Neural crest cell (in vitro differentiated cells): ENCODE measurements around the gene GPR63. TPM values are rescaled to one million over a fixed set of nuclear protein-coding genes. Genes with fewer than 3 reads are reported as not detected.

ENCODE experiments used
- DNase-seq: peaks from one replicate; pipeline ENCODE4 v3.0.0; 2021; ENCODE audit warnings: low read depth, mixed read lengths, low spot score
- H3K27ac Mint-ChIP-seq: one replicate; pipeline ENCODE4 v1.8.0; 2021; ENCODE audit warnings: mild to moderate bottlenecking, mixed read lengths; ENCODE audit not compliant: unreplicated experiment
- H3K27me3 Mint-ChIP-seq: 2 replicates; pipeline ENCODE4 v1.8.0; 2021; ENCODE audit warnings: low read depth, mild to moderate bottlenecking, mixed read lengths
- H3K36me3 Mint-ChIP-seq: 2 replicates; pipeline ENCODE4 v1.8.0; 2021; ENCODE audit warnings: low read depth, mild to moderate bottlenecking, mixed read lengths
- H3K4me1 Mint-ChIP-seq: 2 replicates; pipeline ENCODE4 v1.8.0; 2021; ENCODE audit warnings: mixed read lengths
- H3K4me3 Mint-ChIP-seq: one replicate; pipeline ENCODE4 v1.8.0; 2021; ENCODE audit warnings: mild to moderate bottlenecking, mixed read lengths
- H3K9me3 Mint-ChIP-seq: 2 replicates; pipeline ENCODE4 v1.8.0; 2021; ENCODE audit warnings: mixed read lengths
- total RNA-seq: library from RNA; stranded (reverse); gene quantifications from 2 replicates; pipeline ENCODE4 v1.2.1, GENCODE V29; 2021
- TF ChIP-seq, protein P1 (sequence below): fragments of 200-600 bp; sonication (generic); conservative IDR thresholded peaks from 2 replicates; pipeline ENCODE4 v1.5.0; 2021; ENCODE audit warnings: antibody characterized with exemption, mild to moderate bottlenecking

GPR63 gene
- total RNA-seq, 1 donor from 2014 or later = 6.0 TPM

DNA sequence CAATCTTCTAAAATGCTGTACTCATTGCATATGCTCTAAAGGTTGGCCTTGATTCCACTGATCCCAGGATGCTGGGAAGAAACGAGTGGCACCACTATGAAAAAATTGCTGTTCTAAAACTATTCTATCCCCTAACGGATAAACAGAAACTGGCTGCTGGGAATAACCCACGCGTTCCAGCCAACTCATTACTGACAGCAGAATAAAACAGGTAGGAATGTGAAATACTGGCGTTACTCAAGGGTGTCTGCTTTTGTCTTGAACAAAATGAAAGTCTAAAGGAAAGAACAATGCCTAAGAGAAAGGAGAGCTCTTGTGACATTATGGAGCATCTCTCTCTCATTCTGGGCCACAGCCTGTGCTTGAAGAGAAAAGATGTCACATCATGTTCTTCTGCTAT, 26.1 kb downstream of the GPR63 start:
- Mint-ChIP-seq H3K4me3 (no peak overlapping the region), H3K27me3 (no peaks in the 10 kb centered on the region), H3K27ac (no peak overlapping the region), H3K9me3 (no peaks in the 10 kb centered on the region), H3K4me1 (peaks cover 5% of the 10 kb centered on the region), H3K36me3 (no peaks in the 10 kb centered on the region)
- no peak for DNase-seq
- TF ChIP-seq, protein P1, sequence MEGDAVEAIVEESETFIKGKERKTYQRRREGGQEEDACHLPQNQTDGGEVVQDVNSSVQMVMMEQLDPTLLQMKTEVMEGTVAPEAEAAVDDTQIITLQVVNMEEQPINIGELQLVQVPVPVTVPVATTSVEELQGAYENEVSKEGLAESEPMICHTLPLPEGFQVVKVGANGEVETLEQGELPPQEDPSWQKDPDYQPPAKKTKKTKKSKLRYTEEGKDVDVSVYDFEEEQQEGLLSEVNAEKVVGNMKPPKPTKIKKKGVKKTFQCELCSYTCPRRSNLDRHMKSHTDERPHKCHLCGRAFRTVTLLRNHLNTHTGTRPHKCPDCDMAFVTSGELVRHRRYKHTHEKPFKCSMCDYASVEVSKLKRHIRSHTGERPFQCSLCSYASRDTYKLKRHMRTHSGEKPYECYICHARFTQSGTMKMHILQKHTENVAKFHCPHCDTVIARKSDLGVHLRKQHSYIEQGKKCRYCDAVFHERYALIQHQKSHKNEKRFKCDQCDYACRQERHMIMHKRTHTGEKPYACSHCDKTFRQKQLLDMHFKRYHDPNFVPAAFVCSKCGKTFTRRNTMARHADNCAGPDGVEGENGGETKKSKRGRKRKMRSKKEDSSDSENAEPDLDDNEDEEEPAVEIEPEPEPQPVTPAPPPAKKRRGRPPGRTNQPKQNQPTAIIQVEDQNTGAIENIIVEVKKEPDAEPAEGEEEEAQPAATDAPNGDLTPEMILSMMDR = no peak

DNA sequence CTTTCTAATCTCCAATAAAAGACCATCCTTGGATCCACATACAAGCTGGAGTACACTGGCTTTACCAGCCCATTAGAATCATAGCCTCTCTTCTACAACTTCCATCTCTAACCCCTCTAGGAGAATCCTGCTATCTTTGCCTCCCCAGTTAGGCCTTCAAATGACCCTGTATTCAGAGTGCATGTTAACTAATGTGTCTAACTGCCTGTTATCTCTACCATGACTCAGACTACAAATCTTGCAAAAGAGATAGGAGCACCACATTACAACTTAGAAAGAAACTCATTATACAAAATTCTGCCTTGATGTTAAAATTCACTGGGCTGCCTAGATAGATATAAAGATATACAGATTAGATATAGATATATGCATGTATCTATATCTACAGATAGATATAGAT, 28.2 kb downstream of the GPR63 start:
- Mint-ChIP-seq H3K27me3 (no peaks in the 10 kb centered on the region), H3K9me3 (no peaks in the 10 kb centered on the region), H3K36me3 (peaks cover 3% of the 10 kb centered on the region), H3K27ac (no peak overlapping the region), H3K4me1 (peaks cover 5% of the 10 kb centered on the region), H3K4me3 (no peak overlapping the region)
- TF ChIP-seq, protein P1 = no peak
- DNase-seq = no peak

DNA sequence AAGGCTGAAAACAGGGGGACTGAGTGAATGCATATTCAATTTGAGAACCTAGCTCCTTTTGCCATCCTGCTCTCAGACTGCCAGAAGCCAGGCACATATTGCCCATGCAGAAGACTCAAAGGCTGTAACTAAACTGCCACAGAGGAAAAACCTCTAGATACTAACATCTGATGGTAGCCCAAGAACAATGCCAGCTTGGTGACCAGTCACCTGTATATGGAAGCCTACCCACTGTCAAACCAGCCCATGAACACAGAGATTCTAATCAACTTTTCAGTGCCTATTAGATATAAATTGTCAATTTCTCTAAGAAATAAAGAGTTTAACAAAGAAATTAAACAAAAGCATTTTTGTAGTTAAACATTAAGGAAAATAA, 34.2 kb downstream of the GPR63 start:
- no peak for DNase-seq
- TF ChIP-seq, protein P1 = no peak
- Mint-ChIP-seq H3K4me1 (no peaks in the 10 kb centered on the region), H3K4me3 (no peak overlapping the region), H3K9me3 (no peaks in the 10 kb centered on the region), H3K27me3 (no peaks in the 10 kb centered on the region), H3K36me3 (peaks cover 16% of the 10 kb centered on the region), H3K27ac (no peak overlapping the region)

DNA sequence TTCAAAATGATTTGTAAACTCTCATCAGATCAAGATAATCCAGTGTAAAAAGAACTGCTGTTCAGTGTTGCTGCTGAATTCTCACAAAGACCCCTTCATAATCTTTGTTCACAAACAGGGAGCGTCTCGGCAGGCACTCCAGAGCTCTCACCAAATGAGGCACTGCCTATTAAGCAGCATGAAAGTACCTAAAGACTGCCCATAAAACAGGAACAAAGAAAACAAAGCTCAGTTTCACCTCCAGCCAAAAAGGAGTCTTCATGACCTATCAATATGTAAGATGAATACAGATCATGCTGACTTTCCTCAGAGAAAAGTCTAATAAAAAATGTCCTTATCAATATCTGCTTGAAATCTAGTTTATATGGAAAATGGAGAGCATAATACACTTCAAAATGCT, 41.8 kb downstream of the GPR63 start:
- H3K4me3 Mint-ChIP-seq = no peak overlapping the region
- TF ChIP-seq, protein P1 = no peak
- no peaks in the 10 kb centered on the region for H3K27me3 Mint-ChIP-seq
- peaks cover 16% of the 10 kb centered on the region for H3K36me3 Mint-ChIP-seq
- no peaks in the 10 kb centered on the region for H3K9me3 Mint-ChIP-seq
- H3K27ac Mint-ChIP-seq = no peak overlapping the region
- peaks cover 10% of the 10 kb centered on the region for H3K4me1 Mint-ChIP-seq
- DNase-seq = no peak

DNA sequence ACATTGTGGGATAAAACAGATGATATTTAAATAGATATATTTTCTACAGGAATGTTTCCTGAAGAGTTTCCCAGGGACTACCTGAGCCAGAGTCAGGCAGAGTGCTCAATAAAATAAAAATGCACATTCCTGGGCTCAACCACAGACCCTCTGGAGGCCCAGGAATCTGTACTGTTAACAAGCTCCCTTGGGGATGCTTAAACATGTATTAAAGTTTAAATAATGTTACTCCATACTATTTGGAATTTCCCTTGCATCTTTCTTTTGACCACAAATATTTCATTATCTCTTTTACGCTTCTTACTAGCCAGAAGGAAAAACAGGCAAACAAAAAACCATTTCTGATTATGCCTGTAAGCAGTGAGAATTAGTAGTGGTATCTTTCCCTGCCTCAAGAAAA, 42.3 kb downstream of the GPR63 start:
- Mint-ChIP-seq H3K9me3 (no peaks in the 10 kb centered on the region), H3K4me3 (no peak overlapping the region), H3K36me3 (peaks cover 16% of the 10 kb centered on the region), H3K4me1 (peaks cover 10% of the 10 kb centered on the region), H3K27me3 (no peaks in the 10 kb centered on the region), H3K27ac (no peak overlapping the region)
- no peak for DNase-seq
- TF ChIP-seq, protein P1 = no peak

DNA sequence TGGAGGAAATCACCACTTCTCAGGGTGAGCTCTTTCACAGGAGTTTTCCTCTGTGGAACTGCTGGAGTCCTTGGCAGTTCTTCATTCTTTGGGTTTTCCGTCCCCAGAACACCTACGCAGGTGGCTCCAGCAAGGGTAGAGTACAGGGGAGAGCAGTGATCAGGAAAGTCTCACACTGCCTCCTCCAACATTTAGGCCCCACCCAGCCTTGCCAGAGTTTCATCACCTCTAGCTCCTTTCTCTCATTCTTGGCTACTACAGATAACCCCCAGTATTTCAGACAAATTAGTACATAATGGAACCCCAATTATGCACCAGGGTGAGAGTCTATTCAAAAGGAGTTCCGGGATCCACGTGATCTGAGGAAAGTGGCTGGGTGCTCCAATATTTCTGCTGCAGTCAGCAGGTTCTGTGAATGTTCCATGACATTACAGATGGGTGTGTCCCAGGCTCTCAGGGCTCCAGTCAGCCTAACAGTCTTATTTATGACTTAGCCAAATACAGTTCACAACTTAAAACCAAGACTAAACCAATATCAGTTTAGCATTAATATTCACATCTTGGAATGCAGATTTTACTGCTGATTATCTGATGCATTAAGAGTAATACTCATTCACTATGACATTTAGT, 44.6 kb downstream of the GPR63 start:
- Mint-ChIP-seq H3K4me3 (no peak overlapping the region), H3K4me1 (peaks cover 10% of the 10 kb centered on the region), H3K9me3 (no peaks in the 10 kb centered on the region), H3K36me3 (peaks cover 3% of the 10 kb centered on the region), H3K27me3 (no peaks in the 10 kb centered on the region), H3K27ac (no peak overlapping the region)
- DNase-seq = no peak
- TF ChIP-seq, protein P1 = no peak
